Stimulated activated CD4-positive, alpha-beta T cell treated with anti-CD3 and anti-CD28 coated beads, Interleukin-1b, Interleukin-23, amount 100 ng/mL, for 48 hours (primary cell): ENCODE data around the gene HS3ST5.
"Not testable (repeated sequence)": the region's sequence is repeated elsewhere in the genome, so short reads cannot be mapped to it uniquely, and the experiment has no call there.

Experiments used
- DNase-seq: peaks from one replicate; pipeline ENCODE4 v3.0.0-alpha.2; 2020

Gene HS3ST5

DNA sequence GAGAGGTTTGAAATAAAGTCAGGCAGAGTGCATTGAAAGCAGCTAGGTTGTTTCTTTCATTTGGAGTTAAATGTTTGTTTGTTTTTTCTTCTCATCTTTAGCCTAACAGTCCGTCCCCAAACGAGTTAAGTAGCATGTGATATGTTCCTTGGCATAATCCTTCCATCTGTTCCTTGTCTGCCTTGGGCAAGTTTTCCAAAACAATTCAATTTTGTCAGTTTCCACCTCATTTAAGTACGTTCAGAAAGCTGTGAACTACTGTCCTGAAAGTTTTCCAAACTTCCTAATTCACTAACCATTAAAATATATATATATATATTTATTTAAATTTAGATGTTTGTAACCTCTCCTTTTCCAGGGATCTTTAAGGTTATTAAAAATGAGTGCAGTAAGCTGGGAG lies 310.1 kb downstream of the HS3ST5 start:
- no peak for DNase-seq

DNA sequence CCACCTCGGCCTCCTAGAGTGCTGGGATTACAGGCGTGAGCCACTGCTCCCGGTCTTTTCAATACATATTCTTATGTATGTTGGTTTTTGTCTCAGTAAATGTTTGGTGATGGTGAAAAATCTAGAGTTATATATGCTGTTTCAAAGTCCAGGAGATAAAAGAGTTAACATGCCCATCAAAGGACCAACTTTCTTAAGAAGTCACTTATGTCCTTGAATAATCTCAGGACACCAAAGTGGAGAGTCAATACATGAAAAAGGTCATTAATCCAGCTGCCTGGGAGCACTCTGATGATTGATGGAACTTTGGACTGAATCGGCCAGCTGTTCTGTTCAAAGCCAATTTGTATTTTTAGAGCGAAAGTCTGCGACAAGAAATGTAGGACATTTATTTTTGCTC lies 312.1 kb downstream of the HS3ST5 start:
- DNase-seq: no peak

DNA sequence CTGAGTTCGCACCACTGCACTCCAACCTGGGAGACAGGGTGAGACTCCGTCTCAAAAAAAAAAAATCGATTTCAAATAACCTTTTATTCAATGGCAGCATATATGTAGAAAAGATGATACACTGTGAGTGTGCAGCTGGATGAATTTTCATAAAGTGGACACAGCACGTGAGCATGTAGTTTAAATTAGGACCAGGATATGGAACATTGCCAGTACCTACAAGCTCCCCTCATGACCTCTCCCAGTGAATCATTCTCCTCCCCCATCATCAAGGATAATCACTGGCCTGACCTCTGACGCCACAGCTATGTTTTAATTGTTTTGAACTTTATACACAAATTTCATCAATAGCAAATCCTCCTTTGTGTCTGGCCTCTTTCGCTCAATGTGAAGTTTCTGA lies 318.1 kb downstream of the HS3ST5 start:
- no peak for DNase-seq

DNA sequence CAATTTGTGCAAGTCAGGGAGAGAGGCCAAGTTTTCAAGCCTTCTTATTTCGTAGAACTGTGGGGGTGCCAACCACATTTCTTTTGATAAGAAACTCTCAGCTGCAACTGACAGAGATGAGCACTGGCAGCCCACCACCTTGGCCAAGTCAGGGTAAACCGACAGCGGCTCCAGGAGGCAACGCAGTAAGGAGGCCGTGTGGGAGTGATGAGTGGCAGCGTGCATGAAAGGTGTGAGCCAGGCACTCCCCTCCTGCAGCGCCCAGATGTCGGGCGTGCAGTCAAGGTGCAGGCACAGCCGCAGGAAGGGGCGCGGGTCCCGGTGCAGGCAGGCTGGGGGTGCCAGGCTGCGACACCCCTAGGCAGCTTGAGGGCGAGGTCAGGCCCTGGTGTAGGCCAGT lies 322.6 kb downstream of the HS3ST5 start:
- DNase-seq: no peak

DNA sequence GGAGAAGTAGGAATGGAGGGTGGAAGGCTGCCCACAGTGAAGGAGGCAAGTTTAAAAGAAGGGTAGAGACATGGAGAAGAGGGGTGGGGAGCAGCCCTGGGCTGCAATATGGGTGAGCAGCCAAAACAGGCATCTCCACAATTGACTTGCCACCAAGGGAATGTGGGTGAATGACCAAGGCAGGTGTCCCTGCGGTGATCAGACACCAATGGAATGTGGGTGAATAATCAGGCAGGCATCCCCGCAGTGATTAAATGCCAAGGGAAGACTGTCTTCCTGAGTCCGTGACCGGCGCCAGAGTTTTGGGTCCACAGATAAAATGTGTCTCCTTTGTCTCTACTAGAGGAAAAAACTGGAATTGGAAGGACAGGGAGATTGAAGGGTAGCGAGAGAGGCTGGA lies 325.7 kb downstream of the HS3ST5 start:
- DNase-seq: not testable (repeated sequence)

DNA sequence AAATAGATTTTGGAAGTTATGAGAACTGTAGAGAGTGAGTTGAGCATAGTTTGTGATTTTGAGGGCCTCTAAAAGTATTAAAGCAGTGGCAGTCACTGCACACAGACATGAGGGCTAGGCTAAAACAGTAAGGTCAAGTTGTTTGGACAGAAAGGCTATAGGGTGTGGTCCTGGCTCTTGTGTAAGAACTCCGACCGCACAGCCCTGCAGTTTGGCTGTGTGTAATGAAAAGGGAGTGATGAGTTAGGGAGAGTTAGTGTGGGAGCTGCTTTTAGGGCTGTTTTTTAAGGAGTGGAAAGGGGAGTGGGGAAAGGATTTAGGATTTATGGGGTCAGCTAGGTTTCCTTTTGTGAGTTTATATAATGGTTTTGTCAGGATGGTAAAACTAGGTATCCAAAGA lies 328.7 kb downstream of the HS3ST5 start:
- DNase-seq: not testable (repeated sequence)

DNA sequence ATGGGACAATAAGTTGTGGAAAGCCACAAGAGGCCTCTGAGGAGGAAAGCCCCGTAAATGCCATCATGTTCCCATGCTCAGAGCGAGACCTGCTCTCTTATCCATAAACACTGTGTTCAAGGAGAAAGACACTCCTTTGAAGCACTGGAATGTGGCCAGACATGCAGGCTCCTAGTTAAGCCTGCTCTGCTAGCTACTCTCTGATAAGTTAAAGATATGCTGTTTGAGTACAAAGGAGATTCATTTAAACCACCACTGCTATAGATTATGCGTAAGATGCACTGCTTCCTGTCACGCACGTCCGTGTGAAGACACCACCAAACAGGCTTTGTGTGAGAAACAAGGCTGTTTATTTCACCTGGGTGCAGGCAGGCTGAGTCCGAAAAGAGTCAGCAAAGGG lies 331.3 kb downstream of the HS3ST5 start:
- not testable (repeated sequence) for DNase-seq

DNA sequence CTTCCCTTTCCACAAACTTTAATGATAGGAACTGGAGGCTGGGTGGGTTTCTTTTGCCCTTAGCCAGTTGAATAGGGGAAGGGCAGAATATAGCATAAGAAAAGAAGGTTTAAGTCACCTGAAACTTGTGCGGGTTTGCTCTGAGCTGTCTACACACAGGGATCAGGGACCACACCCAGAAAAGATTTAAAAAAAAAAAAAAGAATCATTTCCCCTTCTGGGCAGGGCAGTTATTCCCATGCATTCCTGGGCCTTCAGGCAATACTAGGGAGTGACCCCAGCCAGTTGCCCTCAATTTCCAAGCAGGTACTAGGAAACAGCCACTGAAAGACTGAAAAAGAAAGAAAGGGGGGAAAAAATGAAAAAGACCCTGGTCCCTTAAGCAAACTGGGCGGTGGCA lies 332.3 kb downstream of the HS3ST5 start:
- no peak for DNase-seq

DNA sequence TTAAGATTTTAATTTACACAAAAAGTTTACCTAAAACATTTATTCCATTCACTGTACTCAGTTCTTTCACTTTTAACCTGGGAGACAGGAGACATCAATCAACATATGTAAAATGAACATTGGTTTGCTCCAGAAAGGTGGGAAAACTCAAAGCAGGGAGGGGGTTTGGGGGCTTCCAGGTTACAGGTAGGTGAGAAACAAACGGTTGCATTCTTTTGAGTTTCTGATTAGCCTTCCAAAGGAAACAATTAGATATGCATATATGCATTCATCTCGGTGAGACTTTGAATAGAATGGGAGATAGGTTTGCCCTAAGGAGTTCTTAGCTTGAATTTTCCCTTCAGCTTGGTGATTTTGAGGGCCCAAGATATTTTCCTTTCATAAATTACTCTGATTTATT lies 333.6 kb downstream of the HS3ST5 start:
- no peak for DNase-seq

DNA sequence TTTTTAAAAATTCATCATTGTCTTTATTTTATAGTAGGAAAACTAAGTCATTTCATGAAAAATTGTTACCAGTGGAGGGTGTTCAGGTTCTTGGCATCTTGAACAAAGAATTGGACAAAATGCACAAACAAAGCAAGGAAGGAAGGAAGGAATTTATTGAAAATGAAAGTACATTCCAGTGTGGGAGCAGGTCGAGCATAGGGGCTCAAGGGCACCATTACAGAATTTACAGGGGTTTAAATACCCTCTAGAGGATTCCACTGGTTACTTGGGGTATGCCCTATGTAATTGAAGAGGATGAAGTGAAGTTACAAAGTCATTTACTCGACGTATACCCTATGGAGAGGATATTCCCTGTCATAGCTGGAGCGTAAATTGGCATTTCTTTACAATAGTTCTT lies 334.5 kb downstream of the HS3ST5 start:
- no peak for DNase-seq

DNA sequence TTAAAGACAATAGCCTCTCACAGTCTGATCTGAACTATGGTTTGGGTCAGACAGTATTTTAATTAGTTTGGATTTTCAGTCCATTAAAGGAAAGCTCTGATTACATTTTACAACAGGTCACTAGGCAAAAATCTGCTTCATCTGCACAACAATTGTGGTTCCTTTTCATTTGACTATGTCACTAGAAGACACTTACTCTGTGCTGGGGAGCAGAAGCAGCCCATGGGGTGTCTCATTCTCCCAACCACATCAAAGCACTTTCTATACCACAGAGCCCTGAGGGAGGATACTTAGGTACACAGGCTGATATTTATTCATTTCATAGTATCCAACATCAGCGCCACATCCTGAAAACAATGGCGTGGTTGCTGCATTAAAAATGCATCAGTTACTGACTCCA lies 335.3 kb downstream of the HS3ST5 start:
- DNase-seq: peak; percentile 10
